Measurements from ENCODE around the gene PSMG1. TPM values are rescaled to one million over a fixed set of nuclear protein-coding genes. Genes with fewer than 3 reads are reported as not detected.

The PSMG1 gene
- polyA plus RNA-seq, 1 donor = 36.5 TPM

Other genes with a start within 250 kb of the PSMG1 start
- 27.7 TPM for gene BRWD1, start 130.2 kb upstream of the PSMG1 start, polyA plus RNA-seq (ENCODE audit: insufficient read length)
- 268 TPM for gene HMGN1, start 165.6 kb upstream of the PSMG1 start, polyA plus RNA-seq (ENCODE audit: insufficient read length)

Data from hindlimb muscle (tissue), 1 donor.